Heart left ventricle (tissue), 13 donors: ENCODE data around the gene CEP112.

Experiments used
- POLR2A ChIP-seq, 2 donors: fragments of 450-650 bp; IDR thresholded peaks; one replicate each; pipeline ENCODE4 v1.6.1; 2017; ENCODE audit warnings: antibody characterized with exemption in 2 of 2, mild to moderate bottlenecking in 2 of 2, moderate library complexity in 2 of 2
- TF ChIP-seq, protein P1 (sequence below), 12 donors: fragments of 200-600 bp; sonication (generic) in 4 of 12; IDR thresholded peaks; one replicate each; pipeline versions ENCODE4 v1.5.0 to v1.8.0; 2018 to 2022; ENCODE audit warnings: antibody characterized with exemption in 12 of 12, mild to moderate bottlenecking in 5 of 12
- donor health status: ischemic (EF 13 %, LVEDD 7.1; RV severe dilation, severe dysfunction).
- donor health status: DM: no; HTN: yes; CAD: no.
- donor health status: DM: no; HTN: no; CAD: no.
- donor health status: ischemic (EF 25% LVEDD 6.9; RV normal size, moderate dysfunction).
- donor health status: ischemic (EF 25% LVEDD 5.7; RV mildly dilated, moderate dysfunction).
- donor health status: ischemic (EF 35%, LVEDD 5.7; RV mildly dilated, moderate dysfunction).
- donor health status: nonischemic (EF 11% LVEDD 7.7; RV severe dilation, severe dysfunction).
- donor health status: DM: yes; HTN: yes; CAD: no.
- donor health status: PGD.
- donor health status: ischemic (EF 29% LVEDD 5.4; RV normal size, mild dysfunction).
- donor health status: nonischemic (EF 23%, LVEDD 6.1; RV moderate dilation, normal function).

DNA sequence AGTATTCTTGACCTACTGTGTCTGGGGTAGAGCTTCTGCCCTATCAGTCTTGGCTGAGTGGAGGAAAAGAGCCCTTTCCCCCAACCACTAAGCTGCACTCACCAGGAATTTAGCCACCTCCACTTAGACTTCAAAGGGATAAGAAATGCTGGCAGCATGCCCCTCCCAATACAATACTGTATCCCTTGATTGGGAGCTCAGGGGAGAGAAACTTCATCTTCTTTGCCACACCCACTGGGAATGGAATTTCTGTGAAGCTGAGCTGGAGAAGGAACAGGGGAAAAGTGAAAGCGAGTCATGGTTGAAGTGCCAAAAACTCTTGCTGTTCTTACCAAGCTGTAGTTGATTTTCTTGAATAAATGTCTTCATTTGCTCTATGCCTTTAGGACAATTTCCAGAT is 68.8 kb downstream of the CEP112 start:
- TF ChIP-seq, protein P1, sequence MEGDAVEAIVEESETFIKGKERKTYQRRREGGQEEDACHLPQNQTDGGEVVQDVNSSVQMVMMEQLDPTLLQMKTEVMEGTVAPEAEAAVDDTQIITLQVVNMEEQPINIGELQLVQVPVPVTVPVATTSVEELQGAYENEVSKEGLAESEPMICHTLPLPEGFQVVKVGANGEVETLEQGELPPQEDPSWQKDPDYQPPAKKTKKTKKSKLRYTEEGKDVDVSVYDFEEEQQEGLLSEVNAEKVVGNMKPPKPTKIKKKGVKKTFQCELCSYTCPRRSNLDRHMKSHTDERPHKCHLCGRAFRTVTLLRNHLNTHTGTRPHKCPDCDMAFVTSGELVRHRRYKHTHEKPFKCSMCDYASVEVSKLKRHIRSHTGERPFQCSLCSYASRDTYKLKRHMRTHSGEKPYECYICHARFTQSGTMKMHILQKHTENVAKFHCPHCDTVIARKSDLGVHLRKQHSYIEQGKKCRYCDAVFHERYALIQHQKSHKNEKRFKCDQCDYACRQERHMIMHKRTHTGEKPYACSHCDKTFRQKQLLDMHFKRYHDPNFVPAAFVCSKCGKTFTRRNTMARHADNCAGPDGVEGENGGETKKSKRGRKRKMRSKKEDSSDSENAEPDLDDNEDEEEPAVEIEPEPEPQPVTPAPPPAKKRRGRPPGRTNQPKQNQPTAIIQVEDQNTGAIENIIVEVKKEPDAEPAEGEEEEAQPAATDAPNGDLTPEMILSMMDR (IDR thresholded peaks at IDR 0.05): no peak
- TF ChIP-seq POLR2A (IDR thresholded peaks at IDR 0.05): no peak
